TTC549 (cell line): ENCODE results near the gene E2F7.
"Not testable (repeated sequence)": the region's sequence is repeated elsewhere in the genome, so short reads cannot be mapped to it uniquely, and the experiment has no call there.

ENCODE experiments used
- FAIRE-seq: peaks from 2 replicates; lab custom pipeline; 2012; peaks lifted over from hg19 to GRCh38; lab: Jason Lieb, UNC

The E2F7 gene, protein sequence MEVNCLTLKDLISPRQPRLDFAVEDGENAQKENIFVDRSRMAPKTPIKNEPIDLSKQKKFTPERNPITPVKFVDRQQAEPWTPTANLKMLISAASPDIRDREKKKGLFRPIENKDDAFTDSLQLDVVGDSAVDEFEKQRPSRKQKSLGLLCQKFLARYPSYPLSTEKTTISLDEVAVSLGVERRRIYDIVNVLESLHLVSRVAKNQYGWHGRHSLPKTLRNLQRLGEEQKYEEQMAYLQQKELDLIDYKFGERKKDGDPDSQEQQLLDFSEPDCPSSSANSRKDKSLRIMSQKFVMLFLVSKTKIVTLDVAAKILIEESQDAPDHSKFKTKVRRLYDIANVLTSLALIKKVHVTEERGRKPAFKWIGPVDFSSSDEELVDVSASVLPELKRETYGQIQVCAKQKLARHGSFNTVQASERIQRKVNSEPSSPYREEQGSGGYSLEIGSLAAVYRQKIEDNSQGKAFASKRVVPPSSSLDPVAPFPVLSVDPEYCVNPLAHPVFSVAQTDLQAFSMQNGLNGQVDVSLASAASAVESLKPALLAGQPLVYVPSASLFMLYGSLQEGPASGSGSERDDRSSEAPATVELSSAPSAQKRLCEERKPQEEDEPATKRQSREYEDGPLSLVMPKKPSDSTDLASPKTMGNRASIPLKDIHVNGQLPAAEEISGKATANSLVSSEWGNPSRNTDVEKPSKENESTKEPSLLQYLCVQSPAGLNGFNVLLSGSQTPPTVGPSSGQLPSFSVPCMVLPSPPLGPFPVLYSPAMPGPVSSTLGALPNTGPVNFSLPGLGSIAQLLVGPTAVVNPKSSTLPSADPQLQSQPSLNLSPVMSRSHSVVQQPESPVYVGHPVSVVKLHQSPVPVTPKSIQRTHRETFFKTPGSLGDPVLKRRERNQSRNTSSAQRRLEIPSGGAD

DNA sequence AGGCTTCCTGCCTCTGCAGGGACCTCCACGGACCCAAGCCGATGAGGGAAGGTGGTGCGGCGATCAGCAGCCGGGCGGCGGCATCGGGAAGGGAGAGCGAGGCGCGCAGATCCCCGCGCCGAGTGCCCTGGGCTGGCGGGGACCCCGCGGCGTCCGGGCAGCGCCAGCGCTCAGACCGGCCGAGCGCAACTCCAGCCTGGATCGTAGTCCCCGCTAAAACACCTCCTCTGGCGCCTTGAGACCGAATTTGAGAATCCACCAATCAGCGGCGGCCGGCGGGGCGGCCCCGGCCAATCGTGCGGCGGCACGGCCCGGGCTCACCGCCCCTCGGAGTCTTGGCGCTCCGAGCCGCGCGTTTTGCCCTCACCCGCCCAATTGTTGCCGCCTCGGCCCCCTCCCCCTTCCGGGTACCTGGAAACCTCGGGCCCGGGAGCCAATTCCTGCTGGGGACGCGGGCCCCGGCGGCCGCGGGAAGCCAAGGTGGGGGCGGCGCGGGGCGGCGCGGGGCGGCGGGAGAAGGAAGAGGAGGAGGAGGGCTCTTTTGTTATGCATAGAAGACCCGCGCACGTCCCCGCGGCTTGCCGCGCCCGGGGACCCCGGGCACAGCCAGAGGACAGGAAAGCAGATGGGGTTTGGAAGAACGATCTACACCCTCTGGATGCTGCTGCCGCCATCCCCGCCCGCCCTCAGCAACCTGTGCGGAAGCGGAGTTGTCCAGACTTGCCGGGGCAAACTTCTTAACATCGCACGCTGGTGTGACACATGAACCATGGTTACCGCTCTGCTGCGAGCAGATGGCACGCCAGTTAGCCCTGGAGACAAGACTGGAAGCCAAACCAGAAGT, at the start of gene E2F7:
TSS of gene E2F7 (minus strand) at position 209 of the 844 bp plus-strand sequence. CDS start 934 bp downstream, outside the sequence.
- FAIRE-seq, result no peak

DNA sequence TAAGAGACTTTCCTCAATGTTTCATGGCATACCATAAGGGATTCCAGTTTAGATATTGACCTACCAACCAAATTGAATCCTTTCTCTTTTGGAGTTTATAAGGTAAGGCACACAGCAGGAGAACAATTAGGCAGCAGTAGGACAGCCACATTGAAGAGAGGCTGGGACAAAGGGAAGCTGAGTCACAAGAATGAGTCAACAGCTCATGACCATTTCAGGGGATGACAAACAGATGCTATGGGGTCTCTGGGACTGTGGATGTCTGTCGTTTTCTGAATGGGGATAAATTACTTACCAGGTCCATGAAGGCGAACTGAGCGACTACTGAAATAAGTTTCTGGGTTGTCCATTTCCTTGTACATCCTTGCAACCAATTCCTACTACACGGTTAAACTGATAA, 48.6 kb upstream of the E2F7 start:
- no peak for FAIRE-seq

DNA sequence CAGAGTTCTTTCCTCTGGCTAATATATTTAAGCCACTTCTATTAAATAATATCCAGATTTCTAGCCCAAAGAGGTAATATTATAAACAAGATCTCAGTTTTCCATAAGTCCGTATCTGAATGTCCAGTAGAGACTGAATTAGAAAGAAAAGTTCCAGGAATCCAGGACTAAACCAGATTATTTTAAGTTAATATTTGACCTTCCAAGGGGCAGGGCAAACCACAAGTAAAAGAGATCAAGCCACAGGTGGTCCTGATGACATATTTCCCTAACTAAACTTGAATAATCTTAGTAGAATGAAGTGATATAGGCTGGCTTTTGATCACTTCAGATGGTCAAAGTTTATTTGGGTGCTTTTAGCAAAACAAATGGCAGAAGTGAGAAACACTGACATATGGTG, 43.3 kb upstream of the E2F7 start:
- FAIRE-seq, result no peak

DNA sequence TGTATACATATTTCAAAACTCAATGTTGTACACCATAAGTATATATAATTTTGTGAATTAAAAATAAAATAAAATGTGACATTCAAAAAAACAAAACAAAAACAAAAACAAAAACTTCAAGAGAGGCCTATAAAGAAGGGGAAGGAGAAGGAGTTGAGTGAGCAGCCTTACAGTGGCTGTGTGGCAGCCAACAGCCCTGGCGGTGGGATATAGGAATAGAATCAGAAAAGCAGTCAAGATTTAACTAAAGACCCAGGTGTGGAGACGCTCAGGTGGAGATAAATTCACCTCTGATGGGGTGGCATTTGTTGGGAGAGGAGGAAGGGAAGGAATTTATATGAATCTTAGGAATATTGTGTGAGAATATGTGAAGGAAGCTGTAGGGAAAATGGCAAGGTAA, 41.8 kb upstream of the E2F7 start:
- FAIRE-seq, result no peak

DNA sequence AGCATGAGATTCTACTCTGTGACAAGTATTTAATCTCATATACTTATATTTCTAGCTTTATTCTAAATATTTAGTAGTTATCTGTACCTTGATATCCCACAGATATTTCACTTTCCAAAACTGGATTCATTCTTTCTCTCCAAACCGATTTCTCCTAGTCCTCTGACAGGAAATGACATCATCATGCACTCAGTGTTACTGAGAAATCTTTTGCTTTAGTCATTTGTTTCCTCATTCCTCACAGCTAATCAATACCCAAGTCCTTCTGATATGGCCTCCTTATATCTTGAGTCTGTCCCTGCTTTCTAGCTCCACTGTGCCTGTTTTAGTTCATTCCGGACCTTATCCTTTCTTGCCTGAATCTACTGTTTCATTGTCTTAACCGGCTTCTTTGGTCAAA, 39.4 kb upstream of the E2F7 start:
- no peak for FAIRE-seq

DNA sequence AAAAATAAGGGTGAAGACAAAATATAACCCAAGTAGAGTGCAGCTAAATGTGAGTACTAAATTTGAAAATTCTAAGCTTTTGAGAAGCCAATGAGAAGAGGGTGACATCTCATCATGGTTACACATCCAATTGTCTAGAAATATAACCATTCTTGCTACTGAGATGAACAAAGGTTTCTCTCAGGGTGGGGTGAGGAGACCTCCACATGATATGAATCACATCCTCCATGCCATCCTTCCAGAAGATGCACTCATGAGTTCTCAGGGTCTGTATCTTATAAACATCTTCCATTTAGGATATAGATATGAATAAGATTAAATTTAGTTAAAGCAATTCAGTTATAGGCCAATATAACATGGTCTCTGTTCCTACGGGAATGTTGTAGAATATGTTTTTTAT, 38.9 kb upstream of the E2F7 start:
- no peak for FAIRE-seq

DNA sequence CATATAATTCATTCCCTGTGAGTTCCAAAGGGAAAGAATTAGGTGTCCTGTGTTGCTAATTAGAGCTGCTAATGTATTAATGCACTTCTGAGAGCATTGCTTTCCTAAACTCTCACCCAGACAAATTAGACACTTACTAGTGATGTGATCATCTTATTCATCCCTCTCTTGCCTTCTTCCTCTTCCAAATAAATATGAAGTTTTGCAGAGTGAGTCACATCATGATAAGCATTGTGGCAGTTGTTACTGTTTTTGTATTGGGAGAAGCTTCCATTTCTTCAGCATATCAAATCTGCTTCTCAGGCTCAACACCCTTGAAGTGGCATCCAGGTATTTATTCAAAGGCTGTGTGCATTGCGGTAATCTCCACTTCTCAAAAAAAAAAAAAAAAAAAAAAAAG, 37.3 kb upstream of the E2F7 start:
- no peak for FAIRE-seq

DNA sequence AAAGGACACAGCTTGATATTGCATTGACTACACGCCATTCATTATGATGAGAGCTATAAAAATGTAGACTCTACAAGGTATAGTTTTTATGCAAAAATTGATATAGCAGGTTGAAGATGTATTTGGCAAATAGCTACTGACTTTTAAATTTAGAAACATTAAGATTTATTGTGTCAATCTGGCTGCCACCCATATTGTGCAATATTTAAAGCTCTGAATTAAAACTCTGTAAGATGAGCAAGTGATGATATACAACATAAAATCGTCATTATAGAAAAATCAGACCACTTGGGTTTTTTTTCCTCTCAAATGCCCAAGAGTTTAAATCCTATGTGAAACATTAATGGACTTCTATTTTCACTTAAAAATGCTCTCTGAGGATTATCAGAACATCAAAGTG, 36.8 kb upstream of the E2F7 start:
- FAIRE-seq, result no peak

DNA sequence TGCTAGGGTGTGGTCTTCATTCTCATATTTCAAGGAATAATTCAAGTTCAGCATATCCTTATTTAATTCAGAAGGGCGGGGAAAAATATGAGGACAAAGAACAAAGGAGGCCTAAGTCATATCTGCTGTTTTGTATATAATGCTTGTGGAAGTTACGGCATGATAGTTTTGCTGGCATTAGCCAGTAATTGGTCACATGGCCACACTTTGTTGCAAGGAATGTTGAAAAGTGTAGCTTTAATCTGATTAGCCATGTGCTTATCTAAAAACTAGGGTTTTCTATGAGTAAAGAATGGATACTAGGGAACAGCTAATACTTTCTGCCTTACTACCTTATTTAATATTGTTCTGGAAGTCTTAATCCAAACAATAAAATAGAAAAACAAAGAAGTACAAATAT, 34.4 kb upstream of the E2F7 start:
- FAIRE-seq, result no peak

DNA sequence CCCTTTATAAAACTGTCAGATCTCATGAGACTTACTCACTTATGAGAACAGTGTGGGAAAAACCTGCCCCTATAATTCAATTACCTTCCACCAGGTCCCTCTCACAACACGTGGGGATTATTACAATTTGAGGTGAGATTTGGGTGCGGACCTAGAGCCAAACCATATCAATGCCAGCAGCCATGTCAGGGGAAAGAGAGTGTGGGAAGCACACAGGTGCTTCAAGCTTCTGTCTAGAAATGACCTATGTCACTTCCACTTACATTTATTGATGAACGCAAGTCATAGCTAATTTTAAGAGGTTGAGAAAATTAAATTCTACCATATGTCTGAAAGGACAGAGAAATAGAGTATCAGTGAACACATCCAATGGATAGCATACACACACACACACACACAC, 32.5 kb upstream of the E2F7 start:
- FAIRE-seq, result no peak

DNA sequence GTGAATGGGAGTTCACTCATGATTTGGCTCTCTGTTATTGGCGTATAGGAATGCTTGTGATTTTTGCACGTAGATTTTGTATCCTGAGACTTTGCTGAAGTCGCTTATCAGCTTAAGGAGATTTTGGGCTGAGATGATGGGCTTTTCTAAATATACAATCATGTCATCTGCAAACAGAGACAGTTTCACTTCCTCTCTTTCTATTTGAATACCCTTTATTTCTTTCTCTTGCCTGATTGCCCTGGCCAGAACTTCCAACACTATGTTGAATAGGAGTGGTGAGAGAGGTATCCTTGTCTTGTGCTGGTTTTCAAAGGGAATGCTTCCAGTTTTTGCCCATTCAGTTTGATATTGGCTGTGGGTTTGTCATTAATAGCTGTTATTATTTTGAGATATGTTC, 26.9 kb upstream of the E2F7 start:
- FAIRE-seq, result not testable (repeated sequence)

DNA sequence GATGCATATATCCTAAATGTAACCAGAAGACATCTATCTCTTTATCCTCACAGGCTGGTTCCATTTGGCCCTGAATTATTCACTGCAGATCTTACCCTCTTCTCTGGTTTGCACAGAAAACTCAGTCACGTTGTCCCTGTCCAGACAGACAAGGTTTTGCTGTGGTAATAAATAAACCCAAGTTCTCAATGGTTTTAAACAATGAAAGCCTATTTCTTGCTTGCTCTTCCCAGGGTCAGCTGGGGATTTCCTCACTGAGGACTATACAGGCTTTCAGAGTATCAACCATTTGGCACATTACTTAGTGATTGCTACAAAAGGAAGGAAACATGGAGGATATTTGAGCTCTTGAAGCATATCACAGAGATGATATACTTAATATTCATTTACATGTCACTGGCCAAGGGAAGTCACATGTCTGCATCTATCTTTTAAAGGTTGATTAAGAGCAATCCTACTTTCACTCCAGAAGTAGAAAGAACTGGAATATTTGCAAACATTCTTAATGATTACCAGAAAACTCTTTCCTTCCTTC, 24.4 kb upstream of the E2F7 start:
- no peak for FAIRE-seq

DNA sequence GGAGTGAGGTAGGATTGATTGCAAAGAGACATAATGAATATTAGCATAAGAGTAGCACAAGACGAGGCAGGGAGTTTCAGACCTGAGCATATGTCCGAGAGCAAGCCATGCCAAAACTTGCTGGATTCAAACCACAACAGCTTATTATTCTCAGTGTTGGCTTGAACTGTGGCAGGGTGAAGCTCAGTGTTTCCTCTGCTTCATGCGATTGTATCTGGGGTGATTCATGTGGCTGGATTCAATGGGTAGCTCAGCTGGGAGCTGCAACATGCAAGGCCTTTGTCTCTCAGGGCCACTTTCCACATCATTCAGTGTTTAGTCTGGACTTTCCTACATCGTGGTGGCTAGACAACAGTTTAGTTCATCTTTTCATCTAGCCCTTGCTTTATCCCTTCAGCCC, 22.1 kb upstream of the E2F7 start:
- no peak for FAIRE-seq

DNA sequence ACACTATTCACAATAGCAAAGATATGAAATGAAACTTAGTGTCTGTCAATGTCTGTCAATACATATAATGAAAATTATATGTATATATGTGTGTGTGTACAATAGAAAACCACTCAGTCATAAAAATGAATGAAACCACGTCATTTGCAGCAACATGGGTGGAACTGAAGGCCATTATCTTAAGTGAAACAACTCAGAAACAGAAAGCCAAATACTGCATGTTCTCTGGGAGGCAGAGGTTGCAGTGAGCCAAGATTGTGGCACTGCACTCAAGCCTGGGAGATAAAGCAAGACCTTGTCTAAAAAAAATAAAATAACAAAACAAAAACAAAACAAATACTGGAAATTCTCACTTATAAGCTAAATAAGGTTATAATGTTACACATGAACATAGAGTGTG, 16.7 kb upstream of the E2F7 start:
- FAIRE-seq, result no peak

DNA sequence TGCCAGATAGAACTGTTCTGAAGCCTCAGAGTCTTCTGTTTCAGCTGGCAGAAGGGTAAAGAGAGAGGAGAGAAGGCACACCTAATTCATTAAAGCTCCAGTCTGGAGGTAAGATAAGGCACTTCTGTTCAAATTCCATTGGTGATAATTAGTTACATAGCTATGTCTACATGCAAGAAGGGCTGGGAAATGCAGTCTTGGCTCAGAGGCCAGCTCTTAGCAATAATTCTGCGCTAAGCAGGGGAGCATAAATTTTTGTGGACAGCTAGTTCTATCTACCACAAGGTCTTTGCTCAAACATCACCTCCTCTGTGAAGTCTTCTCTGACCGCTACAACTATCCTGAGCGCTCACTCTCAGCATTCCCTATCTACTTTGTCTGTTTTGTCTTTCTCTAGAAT, 14.3 kb upstream of the E2F7 start:
- no peak for FAIRE-seq

DNA sequence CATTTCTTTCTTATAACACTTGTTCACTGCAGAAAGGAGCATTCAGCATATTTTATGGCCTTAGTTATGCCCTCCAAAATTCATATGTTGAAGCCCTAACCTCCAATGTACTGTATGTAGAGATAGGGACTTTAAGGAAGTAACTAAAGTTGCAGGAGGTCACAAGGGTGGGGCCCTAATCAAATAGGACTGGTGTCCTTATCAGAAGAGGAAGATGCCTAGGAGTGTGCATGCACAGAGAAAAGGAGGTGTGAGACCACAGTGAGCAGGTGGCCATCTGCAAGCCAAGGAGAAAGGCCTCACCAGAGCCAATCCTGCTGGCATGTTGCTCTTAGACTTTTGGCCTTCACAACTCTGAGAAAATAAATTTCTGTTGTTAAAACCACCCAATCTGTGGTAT, 12.9 kb upstream of the E2F7 start:
- no peak for FAIRE-seq

DNA sequence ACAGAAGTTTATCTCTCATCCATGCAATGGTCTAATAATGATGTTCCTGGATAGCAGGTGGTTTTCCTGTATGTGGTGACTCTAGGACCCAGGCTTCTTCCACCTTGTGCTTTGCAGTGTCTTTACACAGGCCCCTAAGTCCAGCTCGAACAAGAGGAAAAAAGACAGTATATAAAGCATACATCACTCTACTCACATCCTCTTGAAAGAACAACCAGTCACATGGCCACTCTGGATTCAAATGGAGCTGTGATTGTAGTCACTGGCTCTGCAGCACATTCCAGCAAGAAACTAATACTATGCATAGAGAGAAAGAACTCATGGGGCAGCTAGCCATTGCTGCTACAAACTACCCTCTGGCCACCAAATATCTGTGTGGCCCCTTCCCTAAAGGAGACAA, 11.5 kb upstream of the E2F7 start:
- FAIRE-seq, result no peak

DNA sequence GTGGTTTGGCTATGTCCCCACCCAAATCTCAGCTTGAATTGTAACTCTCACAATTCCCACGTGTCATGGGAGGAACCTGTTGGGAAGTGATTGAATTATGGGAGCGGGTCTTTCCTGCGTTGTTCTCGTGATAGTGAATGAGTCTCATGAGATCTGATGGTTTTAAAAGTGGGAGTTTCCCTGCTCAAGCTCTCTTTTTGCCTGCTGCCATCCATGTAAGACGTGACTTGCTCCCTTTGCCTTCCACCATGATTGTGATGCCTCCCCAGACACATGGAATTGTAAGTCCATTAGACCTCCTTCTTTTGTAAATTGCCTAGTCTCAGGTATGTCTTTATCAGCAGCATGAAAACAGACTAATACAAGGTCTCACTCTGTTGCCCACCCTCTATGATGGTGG, 8.5 kb upstream of the E2F7 start:
- FAIRE-seq, result not testable (repeated sequence)

DNA sequence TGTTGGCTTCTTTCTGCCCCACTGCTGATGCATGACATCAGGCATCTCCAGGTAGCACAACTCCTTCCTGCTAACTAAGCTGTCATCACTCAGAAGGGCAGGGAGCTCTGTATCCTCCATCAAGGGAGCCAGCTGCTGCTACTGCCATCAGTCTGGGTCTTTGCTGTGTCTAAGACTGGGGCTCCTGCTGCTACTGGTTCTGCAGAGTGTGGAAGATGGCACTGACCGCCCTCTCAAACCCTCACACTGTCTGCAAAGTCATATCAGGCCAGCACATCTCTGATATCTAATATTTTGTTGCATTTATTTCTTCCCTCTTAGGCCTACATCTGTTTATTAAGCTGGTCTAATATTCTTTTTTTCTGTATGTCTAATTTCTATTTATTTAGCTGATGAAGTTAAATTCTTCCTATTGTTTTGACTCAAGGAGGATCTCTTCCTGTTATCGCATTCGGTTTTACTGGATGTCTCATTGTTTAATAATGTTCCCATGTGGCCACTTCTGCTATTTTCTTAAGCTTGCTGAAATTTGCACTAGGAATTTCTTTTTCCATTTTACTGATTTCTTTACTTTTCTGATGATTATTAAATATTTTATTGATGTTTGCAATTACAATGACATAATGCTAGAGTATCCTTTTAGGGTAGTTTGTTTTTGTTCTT, 7.6 kb upstream of the E2F7 start:
- FAIRE-seq, result no peak

DNA sequence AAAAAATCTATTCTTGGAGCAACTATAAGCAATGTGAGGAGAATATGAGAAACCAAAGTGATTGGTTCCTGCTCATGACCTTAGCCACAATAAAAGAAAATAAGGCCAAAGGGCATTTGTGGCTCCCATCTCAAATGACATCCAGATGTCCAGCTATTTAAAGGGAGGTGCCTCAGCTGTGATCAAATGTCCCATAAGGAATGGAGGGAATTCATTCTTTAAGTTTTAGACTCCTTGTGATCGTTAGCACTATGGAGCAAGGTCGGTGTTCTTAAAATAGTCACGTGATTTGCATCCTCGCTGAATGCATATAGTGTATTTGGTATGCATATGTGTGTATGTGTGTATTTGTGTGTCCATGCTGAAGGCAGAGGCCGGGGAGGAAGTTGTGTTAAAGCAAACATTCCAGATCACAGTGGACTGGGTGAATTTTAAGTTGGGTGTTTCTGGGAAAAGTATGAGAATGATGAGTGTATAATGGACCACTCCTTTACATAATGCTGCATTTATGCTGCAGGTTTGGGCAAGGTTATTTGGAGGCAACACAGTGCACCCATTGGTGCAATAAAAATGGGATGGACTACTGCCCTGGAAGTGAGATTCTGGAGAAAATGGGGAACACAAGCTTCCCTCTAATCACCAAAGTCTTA, 5.6 kb upstream of the E2F7 start:
- no peak for FAIRE-seq

DNA sequence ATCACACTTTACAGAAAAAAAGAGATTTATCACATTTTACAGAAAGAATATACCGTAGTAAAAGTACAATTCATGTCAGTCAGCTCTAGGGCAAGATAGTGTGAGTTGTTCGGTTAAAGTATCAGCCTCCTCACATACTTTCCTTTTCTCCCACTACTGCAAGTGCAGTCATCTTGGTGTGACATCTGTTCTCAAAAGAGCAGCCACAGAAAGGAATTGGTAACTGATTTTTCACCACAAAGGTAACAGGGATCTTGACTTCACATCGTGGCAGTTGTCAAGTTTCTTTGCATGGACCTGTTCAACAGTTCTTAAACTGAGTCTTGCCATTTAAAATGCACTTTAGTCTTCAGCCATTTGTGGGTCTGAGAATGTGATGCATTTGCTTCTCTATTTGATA, 5.0 kb upstream of the E2F7 start:
- no peak for FAIRE-seq
